HEK293 (cell line): ENCODE data around the gene TRIM72.

Experiments used
- BCL11A ChIP-seq: fragments of 450-650 bp; formaldehyde crosslinking; IDR thresholded peaks from 2 replicates; pipeline ENCODE4 v1.5.1; 2016; ENCODE audit warnings: low read depth, missing biosample characterization, missing genetic modification characterization
- CTCF ChIP-seq: fragments of 450-650 bp; formaldehyde crosslinking; IDR thresholded peaks from 2 replicates; pipeline ENCODE4 v1.5.1; 2016; ENCODE audit warnings: missing biosample characterization, missing genetic modification characterization
- ELK4 ChIP-seq: IDR thresholded peaks from 2 replicates; pipeline ENCODE4 v1.6.1; 2011; ENCODE audit warnings: mild to moderate bottlenecking, low read depth, low read length, borderline replicate concordance
- HOXA7 ChIP-seq: sonication (generic); formaldehyde crosslinking; IDR thresholded peaks from 2 replicates; pipeline ENCODE4 v1.8.1; 2022; ENCODE audit warnings: missing genetic modification reagents, borderline replicate concordance
- HOXC10 ChIP-seq: sonication (generic); formaldehyde crosslinking; IDR thresholded peaks from 2 replicates; pipeline ENCODE4 v1.8.1; 2023; ENCODE audit warnings: mild to moderate bottlenecking, missing genetic modification reagents
- REPIN1 ChIP-seq: fragments of 450-650 bp; formaldehyde crosslinking; IDR thresholded peaks from 2 replicates; pipeline ENCODE4 v1.5.1; 2017; ENCODE audit warnings: missing biosample characterization, missing genetic modification characterization, low read depth
- ZBTB49 ChIP-seq: fragments of 450-650 bp; formaldehyde crosslinking; IDR thresholded peaks from 2 replicates; pipeline ENCODE4 v1.5.1; 2016; ENCODE audit warnings: missing biosample characterization, missing genetic modification characterization, low read depth
- ZNF140 ChIP-seq: fragments of 450-650 bp; formaldehyde crosslinking; IDR thresholded peaks from 2 replicates; pipeline ENCODE4 v1.5.1; 2016; ENCODE audit warnings: missing biosample characterization, missing genetic modification characterization
- ZNF175 ChIP-seq: fragments of 450-650 bp; formaldehyde crosslinking; IDR thresholded peaks from 2 replicates; pipeline ENCODE4 v1.5.1; 2016; ENCODE audit warnings: missing biosample characterization, missing genetic modification characterization
- ZNF335 ChIP-seq: fragments of 450-650 bp; formaldehyde crosslinking; conservative IDR thresholded peaks from 2 replicates; pipeline ENCODE4 v1.5.1; 2016; ENCODE audit warnings: missing biosample characterization, missing genetic modification characterization
- ZNF529 ChIP-seq: fragments of 450-650 bp; formaldehyde crosslinking; IDR thresholded peaks from 2 replicates; pipeline ENCODE4 v1.5.1; 2017; ENCODE audit warnings: missing genetic modification characterization, missing biosample characterization; ENCODE audit not compliant: insufficient replicate concordance
- ZNF660 ChIP-seq: fragments of 450-650 bp; IDR thresholded peaks from 2 replicates; pipeline ENCODE4 v1.5.1; 2018; ENCODE audit warnings: missing biosample characterization, mild to moderate bottlenecking, missing genetic modification characterization

GRCh38 chr16:31273676-31274075 lies 59.8 kb downstream of the TRIM72 start:
- TF ChIP-seq ELK4 (no peak), CTCF (tag by site-specific recombination) (no peak), ZNF335 (tag by site-specific recombination) (no peak), HOXA7 (CRISPR knock-in tag) (no peak), ZNF175 (no peak), BCL11A (no peak), ZNF529 (tag by site-specific recombination) (no peak), ZNF660 (tag by site-specific recombination) (no peak), REPIN1 (tag by site-specific recombination) (no peak), ZBTB49 (tag by site-specific recombination) (no peak), HOXC10 (no peak), ZNF140 (tag by site-specific recombination) (no peak)
